ENCODE data around the gene DPEP2.

DNA sequence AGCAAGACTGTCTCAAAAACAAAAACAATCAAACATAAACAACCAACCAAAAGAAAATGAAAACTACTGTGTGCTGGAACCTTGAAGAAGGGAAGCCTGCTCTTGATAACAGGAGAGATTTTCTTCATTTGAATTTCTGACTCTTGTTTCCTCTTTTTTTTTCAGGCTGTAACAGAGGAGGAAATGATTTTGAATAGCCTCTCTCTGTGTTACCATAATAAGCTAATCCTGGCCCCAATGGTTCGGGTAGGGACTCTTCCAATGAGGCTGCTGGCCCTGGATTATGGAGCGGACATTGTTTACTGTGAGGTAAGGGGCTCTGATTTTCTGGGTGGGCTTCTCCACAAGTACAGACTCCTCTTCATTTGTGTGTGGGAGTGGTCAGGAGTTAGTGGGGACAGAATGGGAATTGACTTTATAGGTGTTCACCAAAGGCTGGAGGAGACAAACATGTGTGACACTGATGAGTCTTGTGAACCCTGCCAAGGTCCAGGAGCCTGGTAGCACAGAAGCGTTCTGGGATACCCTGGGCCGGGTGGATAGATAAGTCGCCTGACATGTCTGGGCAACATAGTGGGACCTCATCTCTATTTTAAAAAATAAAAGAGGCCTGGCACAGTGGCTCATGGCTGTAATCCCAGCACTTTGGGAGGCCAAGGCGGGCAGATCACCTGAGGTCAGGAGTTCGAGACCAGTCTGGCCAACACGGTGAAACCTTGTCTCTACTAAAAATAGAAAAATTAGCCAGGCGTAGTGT, 38.7 kb upstream of the DPEP2 start:
- TF ChIP-seq, protein P1, sequence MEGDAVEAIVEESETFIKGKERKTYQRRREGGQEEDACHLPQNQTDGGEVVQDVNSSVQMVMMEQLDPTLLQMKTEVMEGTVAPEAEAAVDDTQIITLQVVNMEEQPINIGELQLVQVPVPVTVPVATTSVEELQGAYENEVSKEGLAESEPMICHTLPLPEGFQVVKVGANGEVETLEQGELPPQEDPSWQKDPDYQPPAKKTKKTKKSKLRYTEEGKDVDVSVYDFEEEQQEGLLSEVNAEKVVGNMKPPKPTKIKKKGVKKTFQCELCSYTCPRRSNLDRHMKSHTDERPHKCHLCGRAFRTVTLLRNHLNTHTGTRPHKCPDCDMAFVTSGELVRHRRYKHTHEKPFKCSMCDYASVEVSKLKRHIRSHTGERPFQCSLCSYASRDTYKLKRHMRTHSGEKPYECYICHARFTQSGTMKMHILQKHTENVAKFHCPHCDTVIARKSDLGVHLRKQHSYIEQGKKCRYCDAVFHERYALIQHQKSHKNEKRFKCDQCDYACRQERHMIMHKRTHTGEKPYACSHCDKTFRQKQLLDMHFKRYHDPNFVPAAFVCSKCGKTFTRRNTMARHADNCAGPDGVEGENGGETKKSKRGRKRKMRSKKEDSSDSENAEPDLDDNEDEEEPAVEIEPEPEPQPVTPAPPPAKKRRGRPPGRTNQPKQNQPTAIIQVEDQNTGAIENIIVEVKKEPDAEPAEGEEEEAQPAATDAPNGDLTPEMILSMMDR (IDR thresholded peaks at IDR 0.05; ENCODE audit: low read depth, low read length, poor library complexity, severe bottlenecking): no peak
- TF ChIP-seq EZH2phosphoT487 (IDR thresholded peaks at IDR 0.05; ENCODE audit: borderline replicate concordance, low read length): no peak

Data from DOHH2 (cell line).